Measurements from ENCODE around the gene EIF2AK3.

The EIF2AK3 gene

DNA sequence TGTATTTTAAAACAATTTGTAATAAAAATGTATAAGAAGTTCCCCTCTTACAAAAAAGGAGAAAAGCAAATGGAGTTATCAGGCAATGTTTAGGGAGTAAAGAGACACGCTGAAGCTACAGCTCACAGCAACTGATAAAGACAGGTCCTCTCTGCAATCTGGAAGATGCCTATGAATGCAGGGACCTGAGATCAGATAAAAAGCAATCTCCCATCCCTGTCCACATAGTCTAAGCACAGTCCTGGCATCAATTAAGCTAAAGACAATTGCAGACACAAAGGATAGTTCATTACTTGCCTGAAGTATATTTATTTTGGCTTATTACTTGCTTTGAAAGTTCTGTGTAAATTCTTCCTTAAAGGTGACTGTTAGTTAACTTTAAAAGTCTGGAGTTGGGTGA is 5.0 kb downstream of the EIF2AK3 start:
- no peak overlapping the region for H3K4me3 Mint-ChIP-seq
- H3K4me1 Mint-ChIP-seq, result peaks cover 9% of the 10 kb centered on the region
- no peaks in the 10 kb centered on the region for H3K9me3 Mint-ChIP-seq
- no peaks in the 10 kb centered on the region for H3K36me3 Mint-ChIP-seq (ENCODE audit: low read depth)
- no peak overlapping the region for H3K27ac Mint-ChIP-seq
- no peaks in the 10 kb centered on the region for H3K27me3 Mint-ChIP-seq (ENCODE audit: low read depth, poor library complexity)
- TF ChIP-seq, protein P1, sequence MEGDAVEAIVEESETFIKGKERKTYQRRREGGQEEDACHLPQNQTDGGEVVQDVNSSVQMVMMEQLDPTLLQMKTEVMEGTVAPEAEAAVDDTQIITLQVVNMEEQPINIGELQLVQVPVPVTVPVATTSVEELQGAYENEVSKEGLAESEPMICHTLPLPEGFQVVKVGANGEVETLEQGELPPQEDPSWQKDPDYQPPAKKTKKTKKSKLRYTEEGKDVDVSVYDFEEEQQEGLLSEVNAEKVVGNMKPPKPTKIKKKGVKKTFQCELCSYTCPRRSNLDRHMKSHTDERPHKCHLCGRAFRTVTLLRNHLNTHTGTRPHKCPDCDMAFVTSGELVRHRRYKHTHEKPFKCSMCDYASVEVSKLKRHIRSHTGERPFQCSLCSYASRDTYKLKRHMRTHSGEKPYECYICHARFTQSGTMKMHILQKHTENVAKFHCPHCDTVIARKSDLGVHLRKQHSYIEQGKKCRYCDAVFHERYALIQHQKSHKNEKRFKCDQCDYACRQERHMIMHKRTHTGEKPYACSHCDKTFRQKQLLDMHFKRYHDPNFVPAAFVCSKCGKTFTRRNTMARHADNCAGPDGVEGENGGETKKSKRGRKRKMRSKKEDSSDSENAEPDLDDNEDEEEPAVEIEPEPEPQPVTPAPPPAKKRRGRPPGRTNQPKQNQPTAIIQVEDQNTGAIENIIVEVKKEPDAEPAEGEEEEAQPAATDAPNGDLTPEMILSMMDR (IDR thresholded peaks at IDR 0.05), result no peak
- no peak for DNase-seq

DNA sequence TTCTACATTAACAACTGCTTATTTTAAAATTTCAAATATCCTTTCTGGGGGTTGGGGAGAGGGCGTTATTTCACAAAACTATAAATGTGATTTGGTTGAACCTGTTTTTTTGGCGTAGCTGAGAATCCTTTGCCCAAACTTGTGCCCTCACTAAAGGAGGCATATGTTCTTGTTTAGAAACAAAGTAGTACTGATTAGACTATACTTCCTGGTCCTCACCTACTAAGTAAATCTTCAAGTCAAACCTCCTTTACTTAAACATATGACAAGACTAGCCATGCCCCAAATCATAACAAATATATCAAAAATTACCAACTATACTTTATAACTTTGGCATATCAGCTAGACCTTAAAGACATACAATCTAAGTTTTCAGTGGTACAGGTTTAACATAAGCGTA is 5.8 kb downstream of the EIF2AK3 start:
- no peak for DNase-seq
- Mint-ChIP-seq H3K27me3 (ENCODE audit: low read depth, poor library complexity) (no peaks in the 10 kb centered on the region), H3K27ac (no peak overlapping the region), H3K36me3 (ENCODE audit: low read depth) (peaks cover 5% of the 10 kb centered on the region), H3K4me3 (no peak overlapping the region), H3K4me1 (peaks cover 9% of the 10 kb centered on the region), H3K9me3 (no peaks in the 10 kb centered on the region)
- TF ChIP-seq, protein P1 (IDR thresholded peaks at IDR 0.05), result no peak

DNA sequence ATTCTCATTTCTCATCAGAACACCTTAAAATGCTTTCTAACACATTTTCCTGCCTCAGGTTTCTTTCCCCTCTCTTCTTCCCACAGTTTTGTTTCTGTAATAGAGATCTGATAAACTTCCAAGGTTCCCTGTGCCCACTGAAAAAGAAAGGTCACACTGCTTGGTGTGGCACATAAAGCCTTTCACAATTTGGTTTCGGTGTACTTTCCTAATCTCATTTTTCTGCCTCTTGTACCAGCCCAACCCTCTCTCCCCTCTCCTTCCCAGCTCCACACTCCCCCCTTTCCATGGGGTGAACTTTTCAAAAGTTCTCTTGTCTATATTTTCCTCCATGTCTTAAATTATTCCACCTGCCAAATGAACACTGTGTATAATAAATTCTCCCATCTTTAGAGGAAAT is 7.2 kb downstream of the EIF2AK3 start:
- Mint-ChIP-seq H3K36me3 (ENCODE audit: low read depth) (peaks cover 5% of the 10 kb centered on the region), H3K27me3 (ENCODE audit: low read depth, poor library complexity) (no peaks in the 10 kb centered on the region), H3K9me3 (no peaks in the 10 kb centered on the region), H3K4me3 (no peak overlapping the region), H3K27ac (no peak overlapping the region), H3K4me1 (peaks cover 4% of the 10 kb centered on the region)
- DNase-seq, result no peak
- TF ChIP-seq, protein P1 (IDR thresholded peaks at IDR 0.05), result no peak

DNA sequence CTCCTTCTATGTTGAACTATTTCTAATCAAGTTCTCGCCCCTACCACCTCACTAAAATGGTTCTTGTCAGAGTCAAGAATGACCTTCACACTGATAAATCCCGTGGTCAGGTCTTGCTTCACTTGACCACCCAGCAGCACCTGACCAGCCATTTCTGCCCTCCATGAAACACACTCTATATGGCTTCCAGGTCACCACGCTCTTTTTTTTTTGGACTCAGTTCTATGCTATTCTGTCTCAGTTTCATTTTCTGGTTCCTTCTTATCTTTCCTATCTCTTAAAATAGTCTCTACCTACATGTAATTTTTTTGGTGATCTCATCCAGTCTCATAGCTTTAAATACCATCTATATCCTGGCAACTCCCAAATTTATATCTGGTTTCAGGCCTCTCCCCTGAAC is 11.4 kb downstream of the EIF2AK3 start:
- H3K27me3 Mint-ChIP-seq (ENCODE audit: low read depth, poor library complexity), result no peaks in the 10 kb centered on the region
- H3K36me3 Mint-ChIP-seq (ENCODE audit: low read depth), result peaks cover 5% of the 10 kb centered on the region
- H3K4me3 Mint-ChIP-seq, result no peak overlapping the region

DNA sequence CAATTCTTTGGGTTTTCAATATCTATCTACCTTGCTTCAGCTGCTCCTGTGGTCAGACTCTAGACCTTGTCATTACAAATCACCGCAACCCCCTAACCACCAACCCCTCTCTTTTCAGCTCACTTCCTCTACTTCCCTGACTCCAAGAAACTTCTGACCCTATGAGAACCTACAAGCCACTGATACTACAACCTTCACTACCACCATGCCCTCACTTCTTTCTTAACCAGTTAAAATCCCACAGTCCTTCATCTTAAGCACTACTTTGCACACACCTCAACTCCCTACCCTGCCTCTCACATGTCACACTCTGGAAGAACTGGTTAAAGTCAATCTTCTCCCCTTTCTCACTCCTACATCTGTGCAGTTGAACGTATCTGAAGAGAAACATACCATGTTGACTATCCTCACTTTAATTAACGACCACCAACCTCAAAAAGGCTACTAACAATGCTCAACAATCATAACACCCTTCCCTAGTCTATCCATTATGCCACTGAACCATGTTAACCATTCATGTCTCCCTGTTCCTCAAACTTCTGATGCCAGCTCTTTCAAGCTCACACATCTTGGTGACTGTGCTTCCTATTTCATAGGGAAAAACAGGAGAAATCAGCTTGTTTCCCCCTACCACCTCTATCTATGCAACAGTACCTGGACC is 12.6 kb downstream of the EIF2AK3 start:
- no peaks in the 10 kb centered on the region for H3K4me1 Mint-ChIP-seq
- no peak overlapping the region for H3K27ac Mint-ChIP-seq
- no peak overlapping the region for H3K4me3 Mint-ChIP-seq
- peaks cover 5% of the 10 kb centered on the region for H3K36me3 Mint-ChIP-seq (ENCODE audit: low read depth)
- TF ChIP-seq, protein P1 (IDR thresholded peaks at IDR 0.05), result no peak
- H3K9me3 Mint-ChIP-seq, result no peaks in the 10 kb centered on the region
- DNase-seq, result no peak
- no peaks in the 10 kb centered on the region for H3K27me3 Mint-ChIP-seq (ENCODE audit: low read depth, poor library complexity)

More for the DNA sequence above, 11.4 kb downstream of the EIF2AK3 start:
- DNase-seq, result no peak
- TF ChIP-seq, protein P1 (IDR thresholded peaks at IDR 0.05), result no peak
- H3K9me3 Mint-ChIP-seq, result no peaks in the 10 kb centered on the region
- H3K27ac Mint-ChIP-seq, result no peak overlapping the region
- H3K4me1 Mint-ChIP-seq, result peaks cover 4% of the 10 kb centered on the region

DNA sequence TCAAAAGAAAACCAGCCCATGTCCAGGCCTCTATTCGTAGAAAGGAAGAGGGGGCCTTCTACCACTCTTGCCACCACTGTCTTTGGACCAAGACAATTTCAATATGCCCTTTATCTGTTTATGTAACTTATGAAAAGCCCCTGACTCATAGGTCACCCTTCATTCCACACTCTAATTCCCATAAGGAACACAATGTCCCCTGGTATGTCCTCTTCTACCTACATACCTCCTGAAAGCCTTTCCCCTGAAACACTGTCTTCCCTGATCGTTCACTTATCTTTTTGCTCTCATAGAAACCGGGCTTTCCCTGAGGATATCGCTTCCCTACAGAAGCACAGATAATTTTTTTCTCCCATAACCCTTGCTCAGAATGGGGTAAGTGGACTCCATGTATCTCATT is 13.3 kb downstream of the EIF2AK3 start:
- no peak for DNase-seq
- no peak overlapping the region for H3K27ac Mint-ChIP-seq
- TF ChIP-seq, protein P1 (IDR thresholded peaks at IDR 0.05), result no peak
- H3K9me3 Mint-ChIP-seq, result no peaks in the 10 kb centered on the region
- no peaks in the 10 kb centered on the region for H3K27me3 Mint-ChIP-seq (ENCODE audit: low read depth, poor library complexity)
- H3K4me1 Mint-ChIP-seq, result no peaks in the 10 kb centered on the region
- H3K4me3 Mint-ChIP-seq, result no peak overlapping the region
- H3K36me3 Mint-ChIP-seq (ENCODE audit: low read depth), result peaks cover 5% of the 10 kb centered on the region
